Erythroblast (primary cell): ENCODE measurements around the gene AMFR.

ENCODE experiments used
- DNase-seq, 2 experiments: peaks; one replicate each; lab custom pipeline; 2025; lab: John Stamatoyannopoulos, UW
- GATA1 ChIP-seq: IDR thresholded peaks from 2 replicates; pipeline ENCODE4 v1.6.1; 2011; ENCODE audit warnings: low read depth, mild to moderate bottlenecking, control low read depth, low read length, moderate library complexity
- POLR2A ChIP-seq: IDR thresholded peaks from 2 replicates; pipeline ENCODE4 v1.6.1; 2011; ENCODE audit warnings: mild to moderate bottlenecking, low read length

AMFR gene

DNA sequence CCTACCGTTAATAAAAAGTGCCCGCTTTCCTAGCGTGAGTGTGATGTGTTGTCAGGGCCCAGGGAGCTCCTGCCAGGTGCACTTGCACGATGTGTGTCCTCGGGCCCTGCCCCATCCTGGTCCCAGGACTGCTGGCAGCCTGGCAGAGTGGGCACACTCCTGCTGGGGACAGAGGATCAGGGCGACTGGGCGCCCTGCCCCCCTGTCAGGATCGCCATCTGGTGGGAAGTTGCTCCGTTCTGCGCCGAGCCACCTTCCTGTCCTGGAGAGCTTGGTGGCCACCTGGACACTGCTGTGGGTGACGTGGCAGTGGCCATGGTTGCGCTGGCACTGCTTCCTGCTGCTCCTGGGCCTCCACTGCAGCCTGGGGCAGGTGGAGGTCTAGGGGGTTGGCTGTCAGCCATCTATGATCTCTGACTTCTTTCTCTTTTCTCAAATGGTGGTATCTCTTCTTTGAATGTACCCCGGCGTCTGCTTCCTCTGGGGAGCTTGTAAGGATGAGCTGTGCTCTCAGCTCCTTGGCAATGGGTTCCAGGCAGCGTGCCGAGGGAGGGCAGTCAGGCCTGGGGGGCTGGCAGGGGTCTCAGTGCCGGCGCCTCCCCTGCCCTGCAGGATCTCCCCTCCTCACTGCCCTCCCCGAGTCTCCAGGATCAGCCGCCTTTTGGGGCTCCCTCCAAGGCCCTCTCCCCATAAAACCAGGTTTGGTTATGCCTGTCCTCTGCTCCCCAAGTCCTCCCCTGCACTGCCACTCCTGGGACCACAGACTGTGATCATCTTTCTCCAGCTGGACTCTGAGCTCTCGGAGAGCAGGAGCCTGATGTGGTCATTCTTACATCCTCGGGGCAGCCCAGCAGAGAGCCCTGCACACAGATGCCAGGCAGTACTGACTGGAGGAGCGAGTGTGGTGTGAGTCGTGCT, 76.9 kb downstream of the AMFR start:
- TF ChIP-seq POLR2A (no peak), GATA1 (no peak)
- no peak for DNase-seq

DNA sequence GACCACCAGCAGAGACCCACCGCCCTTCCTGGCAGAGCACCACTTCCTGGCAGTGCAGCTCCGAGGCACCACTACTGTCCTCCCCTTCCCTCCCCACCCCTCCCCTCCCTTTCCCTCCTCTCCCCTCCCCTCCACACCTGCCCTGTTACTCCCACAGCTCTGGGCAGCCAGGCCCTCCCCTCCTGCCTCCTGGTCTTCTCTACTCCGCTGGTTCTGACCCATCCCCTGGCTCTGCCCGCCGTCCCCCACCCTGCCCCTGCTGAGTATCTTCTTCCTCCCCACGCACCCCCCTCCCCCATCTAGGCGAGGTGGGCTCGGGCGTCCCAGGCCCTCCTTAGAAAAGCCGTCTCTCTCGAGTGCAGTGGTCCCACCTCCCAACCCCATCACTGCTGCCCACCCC, 77.7 kb downstream of the AMFR start:
- TF ChIP-seq GATA1 (no peak), POLR2A (no peak)
- DNase-seq = no peak

DNA sequence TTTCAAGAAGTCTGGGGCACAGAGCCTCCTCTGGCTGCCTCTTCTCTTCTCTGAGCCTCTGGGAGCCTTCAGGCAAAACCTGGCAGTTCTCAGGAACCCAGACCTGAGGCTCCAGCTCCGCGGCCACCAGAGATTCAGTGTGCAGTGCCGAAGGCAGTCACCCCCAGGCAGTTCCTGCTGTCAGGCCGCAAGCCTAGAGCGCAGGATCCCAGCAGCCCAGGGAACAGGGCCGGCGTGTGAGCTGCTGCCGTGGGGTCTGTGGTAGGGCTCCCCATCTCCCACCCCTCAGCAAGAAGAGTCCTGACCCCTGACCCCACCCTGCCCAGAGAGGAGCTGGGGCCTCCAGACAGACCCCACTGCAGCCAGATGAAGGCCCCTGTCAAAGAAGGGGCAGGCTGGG, 78.2 kb downstream of the AMFR start:
- TF ChIP-seq POLR2A (no peak), GATA1 (no peak)
- DNase-seq = no peak

DNA sequence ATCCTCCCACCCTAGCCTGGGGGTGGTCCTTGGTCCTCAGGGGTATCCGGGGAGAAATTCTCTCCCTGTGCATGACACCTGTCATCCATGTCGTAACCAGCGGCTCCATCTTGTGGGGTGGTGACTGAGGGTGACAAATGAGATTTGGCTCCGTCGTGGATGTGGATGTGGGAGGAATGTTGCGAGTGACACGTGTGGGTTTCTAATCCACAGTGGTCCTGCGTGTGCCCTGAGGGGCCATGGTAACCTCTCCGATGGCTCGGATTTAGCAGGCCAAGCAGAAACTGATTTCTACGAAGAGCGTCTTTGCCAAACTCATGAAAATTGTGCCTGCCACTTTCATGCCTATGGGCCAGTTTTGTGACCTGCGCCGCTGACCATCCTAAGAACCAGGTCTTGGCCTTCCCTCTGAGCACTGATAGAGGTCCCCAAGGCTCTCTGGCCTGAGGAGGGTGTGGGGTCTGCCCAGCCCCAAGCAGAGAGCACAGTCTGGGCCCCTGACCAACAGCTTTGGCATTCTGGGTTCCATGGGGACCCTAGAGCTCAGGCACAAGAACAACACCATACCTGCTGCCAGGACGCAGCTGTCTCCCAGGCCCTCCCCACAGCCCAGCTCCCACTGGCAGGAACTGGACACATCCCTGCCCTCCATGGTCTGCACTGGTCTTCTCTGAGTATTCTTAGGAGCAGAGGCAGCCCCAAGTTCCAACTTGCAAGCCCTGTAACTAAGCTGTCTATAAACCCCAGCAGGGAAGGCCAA, 79.0 kb downstream of the AMFR start:
- TF ChIP-seq POLR2A (no peak), GATA1 (no peak)
- DNase-seq = no peak

DNA sequence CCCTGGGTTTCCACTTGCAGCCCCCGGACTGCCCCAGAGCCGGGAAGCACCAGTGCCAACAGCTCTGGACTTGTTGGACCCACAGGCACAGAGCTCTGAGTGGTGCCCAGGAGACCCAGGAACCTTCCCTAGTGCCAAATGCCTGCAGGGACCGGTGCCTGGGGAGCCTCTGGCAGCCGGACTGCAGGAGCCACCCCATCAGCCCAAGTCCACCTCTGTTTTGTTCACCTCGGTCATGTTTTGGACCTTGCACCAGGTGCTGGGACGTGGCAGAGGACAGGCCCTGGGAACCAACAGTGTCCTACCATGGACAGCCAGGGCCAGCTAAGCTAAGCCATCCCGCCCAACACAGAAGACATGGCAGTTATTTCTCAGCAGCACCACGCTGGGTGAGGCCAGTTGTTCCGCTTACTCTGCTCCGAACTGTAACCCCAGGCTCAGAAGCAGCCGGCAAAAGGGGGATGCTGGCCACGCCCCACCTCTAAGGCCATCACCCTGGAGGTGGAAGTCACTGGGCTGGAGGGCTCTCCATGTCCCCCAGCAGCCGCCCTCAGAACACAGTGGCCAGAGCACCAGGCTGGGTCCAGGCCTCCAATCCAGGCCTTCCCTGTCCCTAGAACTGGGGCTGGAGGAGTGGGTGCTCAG, 79.8 kb downstream of the AMFR start:
- no peak for DNase-seq
- TF ChIP-seq GATA1 (no peak), POLR2A (no peak)

DNA sequence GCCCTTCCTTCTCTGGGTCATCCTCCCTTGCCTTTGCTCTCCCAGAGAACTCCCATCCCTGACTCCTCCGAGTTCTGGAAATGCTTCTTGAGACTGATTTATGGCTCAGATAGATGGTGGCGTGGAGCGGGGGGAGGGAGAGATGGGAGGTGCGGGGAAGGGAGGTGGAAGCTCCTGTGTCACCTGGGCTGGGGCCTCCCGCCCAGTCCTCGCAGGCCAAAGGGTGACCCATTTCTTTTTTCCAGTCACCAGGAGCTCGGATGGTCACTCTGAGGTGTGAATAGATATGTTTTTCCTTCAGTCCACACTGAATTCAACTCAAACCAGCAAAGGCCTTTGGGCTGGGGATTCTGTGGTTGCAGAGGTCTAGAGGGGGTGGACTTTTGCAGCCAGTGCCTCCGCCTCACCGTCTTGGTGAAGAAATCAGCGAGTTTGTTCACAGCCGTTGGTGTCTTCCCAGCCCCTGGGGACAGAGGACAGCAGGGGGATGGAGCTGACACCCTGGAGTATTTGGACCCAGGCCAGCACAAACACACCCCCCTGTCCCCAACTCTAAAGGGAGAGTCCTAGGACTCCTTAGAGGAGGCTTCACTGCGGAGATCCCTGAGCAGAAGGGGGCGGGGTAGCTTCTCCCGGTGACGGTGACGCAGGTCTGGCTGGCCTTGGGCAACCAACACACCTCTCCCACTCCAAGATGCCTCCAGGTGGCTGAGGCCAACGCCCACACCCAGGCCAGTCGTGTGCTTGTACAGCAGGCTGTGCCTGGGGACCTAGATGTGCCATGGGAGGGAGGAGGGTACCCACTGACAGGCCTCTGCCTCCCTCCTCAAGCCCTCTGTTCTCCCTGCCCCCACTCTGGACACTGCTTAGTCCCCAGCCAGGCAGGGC, 80.6 kb downstream of the AMFR start:
- TF ChIP-seq GATA1 (no peak), POLR2A (no peak)
- no peak for DNase-seq

DNA sequence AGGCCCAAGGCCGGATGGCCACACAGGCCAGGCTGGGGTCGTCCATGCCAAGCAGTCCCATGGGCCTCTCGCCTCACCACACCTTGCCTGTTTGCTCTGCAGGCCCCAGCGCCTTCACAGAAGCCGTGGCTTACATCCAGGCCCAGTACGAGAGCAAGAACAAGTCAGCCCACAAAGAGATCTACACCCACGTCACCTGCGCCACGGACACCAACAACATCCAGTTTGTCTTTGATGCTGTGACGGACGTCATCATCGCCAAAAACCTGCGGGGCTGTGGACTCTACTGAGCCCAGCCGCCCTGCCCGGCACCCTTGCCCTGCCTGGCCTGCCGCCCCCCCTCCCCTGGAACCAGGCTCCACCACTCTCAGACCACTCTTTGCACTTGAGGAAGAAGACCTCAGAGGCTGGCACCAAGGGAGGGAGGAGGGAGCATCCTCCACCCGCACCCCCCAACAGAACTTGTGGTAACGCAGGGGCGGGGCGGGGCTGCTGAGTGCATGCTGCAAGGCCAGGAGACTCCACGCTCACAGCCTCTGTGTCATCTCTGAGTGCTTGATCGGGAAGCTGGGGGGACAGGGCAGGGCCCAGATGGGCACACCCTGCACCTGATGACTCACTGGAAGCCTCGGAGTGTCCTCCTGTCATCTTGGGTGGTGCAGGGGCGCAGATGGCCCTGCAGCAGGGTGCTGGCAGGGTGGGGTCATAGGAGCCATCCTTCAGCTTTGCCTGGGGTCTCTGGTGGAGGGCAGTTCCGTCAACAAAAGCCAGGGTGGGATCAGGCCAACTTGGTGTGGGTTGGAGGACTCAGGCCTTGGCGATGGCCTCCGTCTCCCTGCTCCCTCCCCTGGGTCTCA, 81.5 kb downstream of the AMFR start:
- DNase-seq = peak; percentile 12 to 40
- TF ChIP-seq GATA1 (no peak), POLR2A (no peak)

DNA sequence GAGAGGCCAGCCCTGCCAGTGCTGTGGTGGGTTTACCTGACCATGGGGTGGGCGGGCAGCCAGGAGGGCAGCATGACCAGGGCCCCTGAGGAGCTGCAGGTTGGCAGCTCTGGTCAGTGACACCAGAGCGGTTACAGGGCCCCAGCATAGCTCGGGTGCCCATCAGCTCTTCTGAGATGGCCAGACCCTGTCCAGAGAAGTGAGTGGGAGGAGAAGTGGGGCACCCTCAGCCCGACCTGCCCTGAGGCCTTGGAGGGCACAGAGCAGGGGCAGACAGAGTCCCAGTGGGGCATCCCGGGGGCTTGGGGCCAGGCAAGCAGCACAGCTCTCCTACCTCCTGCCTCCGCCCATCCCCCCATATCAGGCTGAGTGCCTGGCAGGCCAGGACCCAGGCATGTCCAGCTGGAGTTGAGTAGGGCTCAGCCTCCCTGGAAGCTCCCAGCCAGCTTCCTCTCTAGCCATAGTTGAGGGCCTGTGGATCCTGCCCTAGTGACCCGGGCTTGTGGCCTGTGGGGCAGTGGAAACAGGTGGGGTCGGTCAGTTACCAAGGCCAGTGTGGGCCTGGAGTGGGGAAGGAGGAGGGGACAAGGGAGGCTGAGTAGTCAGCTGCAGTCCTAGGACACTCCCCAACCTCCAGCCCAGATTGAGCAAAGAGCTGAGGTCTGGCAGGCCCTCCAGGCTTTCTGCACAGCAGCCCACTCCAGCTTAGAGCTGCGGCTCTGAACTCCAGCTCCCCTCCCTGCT, 83.5 kb downstream of the AMFR start:
- TF ChIP-seq POLR2A (no peak), GATA1 (no peak)
- DNase-seq = no peak

DNA sequence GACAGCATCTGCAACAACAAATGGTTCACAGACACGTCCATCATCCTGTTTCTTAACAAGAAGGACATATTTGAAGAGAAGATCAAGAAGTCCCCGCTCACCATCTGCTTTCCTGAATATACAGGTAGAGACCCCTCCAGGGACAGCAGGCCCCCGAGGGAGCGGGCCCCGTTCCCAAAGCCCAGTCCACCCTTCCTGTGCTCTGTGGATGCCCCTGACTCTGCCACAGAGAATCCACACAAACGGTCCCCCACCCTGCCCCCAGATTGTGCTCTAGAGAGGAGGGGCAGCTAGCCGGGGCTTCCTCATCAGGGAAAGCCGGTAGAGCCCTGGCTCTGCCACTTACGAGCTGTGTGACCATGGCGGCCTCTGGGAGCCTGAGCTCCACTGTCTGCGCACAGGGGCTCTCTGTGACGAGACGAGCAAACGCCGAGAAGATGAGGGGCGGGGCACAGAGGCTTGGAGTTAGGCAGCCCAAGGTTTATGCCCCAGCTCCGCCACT, 84.4 kb downstream of the AMFR start:
- TF ChIP-seq GATA1 = no peak
- TF ChIP-seq POLR2A = no peak
- DNase-seq = no peak

DNA sequence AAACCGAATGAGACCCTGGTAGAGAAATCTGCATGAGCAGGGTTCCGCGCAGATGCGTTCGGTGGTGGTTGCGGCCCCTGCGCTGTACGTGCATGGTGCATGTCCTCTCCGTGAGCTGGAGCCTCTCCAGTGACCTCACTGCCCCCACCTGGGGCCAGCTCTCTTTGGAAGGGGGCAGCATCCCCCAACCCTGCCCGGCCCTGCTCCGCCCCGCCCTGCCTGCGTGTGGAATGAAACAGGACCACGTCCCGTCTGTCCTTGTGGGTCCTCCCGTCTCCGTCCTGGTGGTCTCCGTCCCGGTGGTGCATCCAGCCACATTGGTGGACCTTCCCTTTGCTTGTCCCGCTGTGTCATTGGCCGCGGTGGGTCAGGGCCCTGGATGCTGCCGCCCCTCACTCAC, 84.9 kb downstream of the AMFR start:
- no peak for DNase-seq
- TF ChIP-seq POLR2A = no peak
- no peak for TF ChIP-seq GATA1

DNA sequence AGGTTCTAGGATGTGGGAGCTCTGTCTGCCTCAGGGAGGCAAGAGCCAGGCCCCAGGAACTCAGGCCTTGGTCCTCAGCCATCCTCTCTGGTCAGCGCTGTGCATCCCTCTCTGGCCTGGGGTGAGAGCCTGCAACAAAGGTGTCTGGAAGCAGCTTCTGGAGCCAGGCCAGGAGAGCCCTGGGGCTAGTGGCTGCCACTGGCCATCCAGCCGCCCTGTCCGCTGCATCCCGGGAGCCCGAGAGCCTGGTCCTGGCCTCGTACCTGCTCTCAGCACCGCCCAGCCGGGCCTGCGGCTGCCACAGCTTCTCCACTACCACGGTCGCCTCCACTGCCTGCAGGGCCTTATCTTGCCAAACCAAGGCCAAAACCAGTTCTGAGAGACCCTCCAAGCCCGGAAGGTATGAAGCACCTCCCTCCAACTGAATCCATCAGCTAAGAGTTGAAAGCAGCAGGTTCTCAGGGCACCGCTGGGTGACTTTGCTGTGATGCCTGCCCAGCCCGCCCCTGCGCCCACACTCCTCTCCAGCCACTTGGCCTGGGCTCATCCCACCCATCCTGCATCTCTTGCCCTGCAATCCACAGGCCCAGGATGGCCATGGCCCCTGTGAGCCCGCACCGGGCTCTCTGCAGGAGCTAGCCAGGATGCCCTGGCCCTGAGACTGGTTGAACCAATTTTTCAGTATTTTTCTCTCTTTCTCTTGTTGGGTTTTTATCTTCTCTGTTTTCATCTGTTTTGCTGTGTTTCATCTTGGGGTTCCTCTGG, 85.7 kb downstream of the AMFR start:
- no peak for DNase-seq
- no peak for TF ChIP-seq GATA1
